Lung (tissue), 12 donors: ENCODE results near the gene NAALADL2. TPM values are rescaled to one million over a fixed set of nuclear protein-coding genes. Genes with fewer than 3 reads are reported as not detected.

Experiments
- ATAC-seq: fragments of 200-7000 bp; cut with Tn5 transposase; one replicate; pipeline ENCODE4 v1.9.1; 2020; ENCODE audit warnings: moderate number of reproducible peaks; ENCODE audit not compliant: insufficient read depth, low FRiP score
- DNase-seq, 3 donors: peaks; one replicate each; pipeline ENCODE4 v3.0.0-alpha.2; 2013 to 2017
- H3K27ac ChIP-seq, 2 donors: one replicate each; pipeline ENCODE4 v1.5.1; 2013; ENCODE audit warnings: mild to moderate bottlenecking in 2 of 2, moderate library complexity in 2 of 2, control low read depth in 1 of 2, inconsistent platforms in 1 of 2, low read depth in 1 of 2, low read length in 1 of 2
- H3K27me3 ChIP-seq, 3 donors: one replicate each; pipeline ENCODE4 v1.5.1; 2013; ENCODE audit warnings: low read length in 2 of 3; ENCODE audit not compliant: control insufficient read depth in 3 of 3, insufficient read depth in 3 of 3
- H3K36me3 ChIP-seq, 4 donors: one replicate each; pipeline ENCODE4 v1.5.1; 2013; ENCODE audit warnings: low read length in 4 of 4, mild to moderate bottlenecking in 1 of 4, moderate library complexity in 1 of 4; ENCODE audit not compliant: control insufficient read depth in 4 of 4, insufficient read depth in 4 of 4
- H3K4me1 ChIP-seq, 5 donors: one replicate each; pipeline ENCODE4 v1.5.1; 2013; ENCODE audit warnings: low read length in 5 of 5, mild to moderate bottlenecking in 2 of 5, moderate library complexity in 1 of 5; ENCODE audit not compliant: control insufficient read depth in 5 of 5, insufficient read depth in 5 of 5
- H3K4me3 ChIP-seq: one replicate; pipeline ENCODE4 v1.5.1; 2013; ENCODE audit warnings: mild to moderate bottlenecking, control low read depth, moderate library complexity
- H3K9ac ChIP-seq, 2 donors: one replicate each; pipeline ENCODE4 v1.5.1; 2013; ENCODE audit warnings: low read length in 2 of 2, control low read depth in 1 of 2; ENCODE audit not compliant: insufficient read depth in 1 of 2
- H3K9me3 ChIP-seq, 4 donors: one replicate each; pipeline ENCODE4 v1.5.1; 2013; ENCODE audit warnings: low read length in 3 of 4, mild to moderate bottlenecking in 1 of 4, moderate library complexity in 1 of 4; ENCODE audit not compliant: control insufficient read depth in 4 of 4, insufficient read depth in 3 of 4
- CTCF ChIP-seq: IDR thresholded peaks from 2 replicates; pipeline ENCODE4 v1.5.1; 2012; ENCODE audit warnings: mild to moderate bottlenecking; ENCODE audit errors: control extremely low read depth, extremely low read depth
- WGBS, 2 donors: extraction: QIAGEN DNeasy Blood & Tissue Kit; methylation state at CpG; one replicate each; pipeline ENCODE4 v1.1.7; 2013; 5-methylcytosine and 5-hydroxymethylcytosine counted together
- polyA plus RNA-seq, 2 donors: library from polyadenylated mRNA; stranded (reverse); fragments of 200-250 nt; gene quantifications; one replicate each; pipeline ENCODE4 v1.2.1, GENCODE V29; 2013
- total RNA-seq, 2 donors: library from RNA; depleted of rRNA in 1 of 2; stranded (reverse); fragments of >200 nt in 1 of 2; gene quantifications; one replicate each; pipeline ENCODE4 v1.2.1, GENCODE V29; 2014 to 2021
- donor health status: control.
- donor health status: control.
- donor health status: Bipolar disorder and iron deficiency.
- donor health status: healthy.
- donor health status: DM: yes; HTN: yes; CAD: no.

NAALADL2 gene
- total and polyA plus RNA-seq, 4 donors: 0.49 to 46.7 (median 4.7) TPM

GRCh38 chr3:175484666-175485065 is 625.5 kb downstream of the NAALADL2 start:
- no peak for ATAC-seq
- Histone ChIP-seq H3K4me1 (no peaks in the 10 kb centered on the region), H3K9me3 (no peaks in the 10 kb centered on the region), H3K36me3 (no peaks in the 10 kb centered on the region), H3K9ac (no peak overlapping the region), H3K4me3 (no peak overlapping the region), H3K27me3 (no peaks in the 10 kb centered on the region), H3K27ac (no peak overlapping the region)
- no peak for TF ChIP-seq CTCF
- 84 to 86% methylated on average over 2 of the region's 2 CpGs for WGBS, 2 donors
- peak in 2 of 3 donors; percentile 1 to 15 for DNase-seq

- no peaks in the 10 kb centered on the region for H3K27me3 ChIP-seq
- no peak overlapping the region for H3K9ac ChIP-seq
- H3K27ac ChIP-seq: no peak overlapping the region
- H3K4me1 ChIP-seq: no peaks in the 10 kb centered on the region
- DNase-seq (no peak), ATAC-seq (no peak)
- no peak overlapping the region for H3K4me3 ChIP-seq
- no peaks in the 10 kb centered on the region for H3K9me3 ChIP-seq
- H3K36me3 ChIP-seq: no peaks in the 10 kb centered on the region
- WGBS, 2 donors: 94 to 96% methylated on average over 1 of the region's 1 CpG
- TF ChIP-seq CTCF: no peak
These were observed 626.3 kb downstream of the NAALADL2 start for GRCh38 chr3:175485436-175485835.

- WGBS, 2 donors: 75 to 82% methylated on average over 6 of the region's 6 CpGs
- DNase-seq: peak in 1 of 3 donors; percentile 3
- Histone ChIP-seq H3K27me3 (no peaks in the 10 kb centered on the region), H3K27ac (no peak overlapping the region), H3K9ac (no peak overlapping the region), H3K36me3 (no peaks in the 10 kb centered on the region), H3K4me3 (no peak overlapping the region), H3K9me3 (no peaks in the 10 kb centered on the region), H3K4me1 (no peaks in the 10 kb centered on the region)
- no peak for ATAC-seq
- TF ChIP-seq CTCF: no peak
These were observed 627.1 kb downstream of the NAALADL2 start for GRCh38 chr3:175486255-175486654.

GRCh38 chr3:175489406-175489805 is 630.3 kb downstream of the NAALADL2 start:
- 66 to 70% methylated on average over 1 of the region's 1 CpG for WGBS, 2 donors
- no peak for ATAC-seq
- no peaks in the 10 kb centered on the region for H3K27me3 ChIP-seq
- TF ChIP-seq CTCF: no peak
- no peaks in the 10 kb centered on the region for H3K4me1 ChIP-seq
- no peaks in the 10 kb centered on the region for H3K9me3 ChIP-seq
- no peaks in the 10 kb centered on the region for H3K36me3 ChIP-seq
- H3K27ac ChIP-seq: no peak overlapping the region
- DNase-seq: no peak
- H3K4me3 ChIP-seq: no peak overlapping the region
- no peak overlapping the region for H3K9ac ChIP-seq
